Bronchial epithelial cell (primary cell): ENCODE measurements around the gene CNOT1. TPM values are rescaled to one million over a fixed set of nuclear protein-coding genes. Genes with fewer than 3 reads are reported as not detected.

Experiments
- DNase-seq: peaks from one replicate; pipeline ENCODE4 v3.0.0-alpha.2; 2010; ENCODE audit warnings: low read depth
- FAIRE-seq: peaks from 2 replicates; lab custom pipeline; 2011; peaks lifted over from hg19 to GRCh38; lab: Jason Lieb, UNC
- H3K27me3 ChIP-seq: 2 replicates; pipeline ENCODE4 v1.5.1; 2011; ENCODE audit warnings: low read length; ENCODE audit not compliant: control insufficient read depth, insufficient read depth
- H3K36me3 ChIP-seq: 2 replicates; pipeline ENCODE4 v1.5.1; 2011; ENCODE audit warnings: low read length; ENCODE audit not compliant: control insufficient read depth, insufficient read depth
- H3K4me3 ChIP-seq: 2 replicates; pipeline ENCODE4 v1.5.1; 2011; ENCODE audit warnings: mild to moderate bottlenecking, low read depth, low read length, control low read depth
- total RNA-seq: library from RNA; depleted of rRNA; stranded (reverse); fragments of >200 nt; gene quantifications from 2 replicates; pipeline ENCODE4 v1.2.1, GENCODE V29; 2014
- TF ChIP-seq, protein P1 (sequence below): IDR thresholded peaks from 2 replicates; pipeline ENCODE4 v1.5.1; 2011; ENCODE audit warnings: mild to moderate bottlenecking, moderate library complexity, low read length, control low read depth, inconsistent platforms; ENCODE audit not compliant: insufficient read depth, severe bottlenecking

CNOT1 gene
- total RNA-seq, 1 donor from 2014 or later: 113 TPM

DNA sequence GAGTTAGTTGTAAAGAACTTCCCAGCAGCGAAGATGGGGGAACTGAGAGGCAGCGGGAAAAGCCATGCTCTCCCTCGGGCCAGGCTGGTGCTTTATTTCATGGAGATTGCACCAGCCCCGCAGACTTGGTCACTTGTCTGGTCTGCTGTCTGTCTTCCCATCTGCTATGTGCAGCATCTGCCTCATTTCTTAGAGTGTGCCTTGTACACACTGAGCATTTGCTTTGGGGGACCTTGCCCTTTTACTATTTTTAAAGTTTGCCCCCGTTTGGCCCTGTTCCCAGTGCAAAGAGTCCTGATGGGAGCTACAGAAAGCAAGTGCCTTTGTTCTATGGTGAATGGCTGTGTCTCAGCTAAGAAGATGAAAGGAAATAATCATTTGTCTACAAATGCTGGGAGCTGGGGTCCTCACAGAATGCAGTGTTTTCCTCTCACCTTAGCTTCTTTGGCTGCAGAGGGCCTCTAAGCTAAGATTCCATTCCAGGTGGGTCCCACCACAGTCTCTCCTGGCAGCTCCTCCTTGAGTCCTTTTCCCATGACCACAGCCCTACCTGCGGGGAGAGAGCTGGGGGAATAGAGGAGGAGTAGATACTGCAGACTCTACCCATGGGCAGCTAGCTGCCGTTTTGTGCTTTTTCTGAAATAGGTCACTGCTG lies 25.1 kb upstream of the CNOT1 start:
- DNase-seq (no peak), FAIRE-seq (no peak)
- Histone ChIP-seq H3K36me3 (no peaks in the 10 kb centered on the region), H3K4me3 (no peak overlapping the region), H3K27me3 (peaks cover 2% of the 10 kb centered on the region)
- TF ChIP-seq, protein P1, sequence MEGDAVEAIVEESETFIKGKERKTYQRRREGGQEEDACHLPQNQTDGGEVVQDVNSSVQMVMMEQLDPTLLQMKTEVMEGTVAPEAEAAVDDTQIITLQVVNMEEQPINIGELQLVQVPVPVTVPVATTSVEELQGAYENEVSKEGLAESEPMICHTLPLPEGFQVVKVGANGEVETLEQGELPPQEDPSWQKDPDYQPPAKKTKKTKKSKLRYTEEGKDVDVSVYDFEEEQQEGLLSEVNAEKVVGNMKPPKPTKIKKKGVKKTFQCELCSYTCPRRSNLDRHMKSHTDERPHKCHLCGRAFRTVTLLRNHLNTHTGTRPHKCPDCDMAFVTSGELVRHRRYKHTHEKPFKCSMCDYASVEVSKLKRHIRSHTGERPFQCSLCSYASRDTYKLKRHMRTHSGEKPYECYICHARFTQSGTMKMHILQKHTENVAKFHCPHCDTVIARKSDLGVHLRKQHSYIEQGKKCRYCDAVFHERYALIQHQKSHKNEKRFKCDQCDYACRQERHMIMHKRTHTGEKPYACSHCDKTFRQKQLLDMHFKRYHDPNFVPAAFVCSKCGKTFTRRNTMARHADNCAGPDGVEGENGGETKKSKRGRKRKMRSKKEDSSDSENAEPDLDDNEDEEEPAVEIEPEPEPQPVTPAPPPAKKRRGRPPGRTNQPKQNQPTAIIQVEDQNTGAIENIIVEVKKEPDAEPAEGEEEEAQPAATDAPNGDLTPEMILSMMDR: no peak

DNA sequence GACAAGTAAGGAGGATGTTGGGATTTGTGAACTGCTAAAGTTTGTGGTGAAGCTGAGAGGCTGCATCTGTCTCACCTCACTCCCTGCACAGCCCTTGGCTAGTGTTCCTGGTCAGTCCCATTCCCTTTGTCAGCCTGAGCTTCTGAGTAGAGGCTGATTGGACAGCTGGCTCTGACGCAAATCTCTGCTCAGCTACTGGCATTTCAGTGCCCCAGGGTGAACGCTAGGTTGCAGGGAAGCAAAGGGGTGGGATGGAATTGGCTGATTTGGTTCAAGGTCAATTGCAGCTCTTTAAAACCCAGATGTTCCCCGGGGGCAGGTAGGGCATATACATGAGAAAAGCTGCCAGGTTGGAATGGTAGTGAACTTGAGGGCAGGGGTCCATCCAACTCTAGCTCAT lies 23.1 kb upstream of the CNOT1 start:
- TF ChIP-seq, protein P1: no peak
- no peak overlapping the region for H3K4me3 ChIP-seq
- no peak for DNase-seq
- no peaks in the 10 kb centered on the region for H3K36me3 ChIP-seq
- peaks cover 2% of the 10 kb centered on the region for H3K27me3 ChIP-seq
- no peak for FAIRE-seq

DNA sequence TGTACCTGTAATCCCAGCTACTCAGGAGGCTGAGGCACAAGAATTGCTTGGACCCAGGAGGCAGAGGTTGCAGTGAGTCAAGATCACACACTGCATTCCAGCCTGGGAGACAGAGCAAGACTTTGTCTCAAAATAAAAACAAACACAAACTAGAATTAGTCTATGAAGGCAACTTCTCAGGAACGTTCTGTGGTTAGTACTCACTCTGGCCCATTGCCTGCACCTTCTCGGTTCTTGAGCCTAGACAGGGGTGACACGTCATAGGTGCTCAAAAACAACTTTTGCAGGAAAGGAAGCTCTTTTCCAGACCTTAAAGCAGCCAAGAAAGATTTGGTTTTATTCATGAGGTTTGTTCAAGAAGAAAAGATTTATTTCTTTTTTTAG lies 22.3 kb upstream of the CNOT1 start:
- Histone ChIP-seq H3K36me3 (no peaks in the 10 kb centered on the region), H3K4me3 (no peak overlapping the region), H3K27me3 (peaks cover 2% of the 10 kb centered on the region)
- peak; percentile 10 for DNase-seq
- no peak for FAIRE-seq
- TF ChIP-seq, protein P1: no peak

DNA sequence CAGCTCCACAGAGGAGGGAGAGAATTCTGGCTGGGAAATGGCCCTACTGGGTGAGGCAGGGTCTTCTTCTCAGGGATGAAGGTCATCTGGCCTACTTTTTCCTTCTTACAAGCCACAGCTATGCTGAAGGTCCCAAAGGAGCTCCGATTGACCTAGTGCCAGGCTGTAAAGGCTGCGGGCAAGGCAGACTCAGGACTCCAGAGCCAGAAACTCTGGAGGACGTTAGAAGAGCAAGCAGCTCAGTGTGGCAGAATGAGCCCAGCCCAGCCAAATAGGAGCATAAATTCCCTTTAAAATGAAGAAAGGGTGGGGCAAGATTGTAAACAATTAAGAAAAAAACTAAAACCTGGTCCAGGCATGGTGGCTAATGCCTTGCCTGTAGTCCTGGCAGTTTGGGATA lies 20.1 kb upstream of the CNOT1 start:
- DNase-seq (no peak), FAIRE-seq (no peak)
- TF ChIP-seq, protein P1: no peak

DNA sequence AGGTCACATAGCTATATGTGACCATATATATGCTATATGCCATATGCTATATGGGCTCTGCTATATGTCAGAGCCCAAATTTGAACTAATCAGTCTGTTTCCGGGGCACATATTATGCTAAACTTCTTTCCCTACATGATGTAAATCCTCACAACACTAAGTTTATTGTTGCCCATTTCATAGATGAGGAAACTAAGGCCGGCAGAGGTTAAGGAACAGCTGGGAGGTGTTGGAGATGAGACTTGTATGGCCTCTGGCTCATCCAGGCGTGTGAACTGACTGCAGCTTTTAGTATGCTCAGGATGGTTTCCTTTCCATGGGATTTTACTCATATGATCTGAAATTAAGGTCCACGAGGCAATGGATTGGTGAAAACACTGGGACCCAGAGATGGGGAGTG lies 17.5 kb upstream of the CNOT1 start:
- no peak for FAIRE-seq
- H3K4me3 ChIP-seq: no peak overlapping the region
- TF ChIP-seq, protein P1: no peak
- no peaks in the 10 kb centered on the region for H3K27me3 ChIP-seq
- no peak for DNase-seq
- no peaks in the 10 kb centered on the region for H3K36me3 ChIP-seq

More for the DNA sequence above, 20.1 kb upstream of the CNOT1 start:
- peaks cover 2% of the 10 kb centered on the region for H3K27me3 ChIP-seq
- no peak overlapping the region for H3K4me3 ChIP-seq
- no peaks in the 10 kb centered on the region for H3K36me3 ChIP-seq
